ENCODE results near the gene TESK1.

TESK1 gene

GRCh38 chr9:35649431-35650340 is 44.6 kb downstream of the TESK1 start:
- peak in 1 of 2 experiments; percentile 57 for DNase-seq

DNA sequence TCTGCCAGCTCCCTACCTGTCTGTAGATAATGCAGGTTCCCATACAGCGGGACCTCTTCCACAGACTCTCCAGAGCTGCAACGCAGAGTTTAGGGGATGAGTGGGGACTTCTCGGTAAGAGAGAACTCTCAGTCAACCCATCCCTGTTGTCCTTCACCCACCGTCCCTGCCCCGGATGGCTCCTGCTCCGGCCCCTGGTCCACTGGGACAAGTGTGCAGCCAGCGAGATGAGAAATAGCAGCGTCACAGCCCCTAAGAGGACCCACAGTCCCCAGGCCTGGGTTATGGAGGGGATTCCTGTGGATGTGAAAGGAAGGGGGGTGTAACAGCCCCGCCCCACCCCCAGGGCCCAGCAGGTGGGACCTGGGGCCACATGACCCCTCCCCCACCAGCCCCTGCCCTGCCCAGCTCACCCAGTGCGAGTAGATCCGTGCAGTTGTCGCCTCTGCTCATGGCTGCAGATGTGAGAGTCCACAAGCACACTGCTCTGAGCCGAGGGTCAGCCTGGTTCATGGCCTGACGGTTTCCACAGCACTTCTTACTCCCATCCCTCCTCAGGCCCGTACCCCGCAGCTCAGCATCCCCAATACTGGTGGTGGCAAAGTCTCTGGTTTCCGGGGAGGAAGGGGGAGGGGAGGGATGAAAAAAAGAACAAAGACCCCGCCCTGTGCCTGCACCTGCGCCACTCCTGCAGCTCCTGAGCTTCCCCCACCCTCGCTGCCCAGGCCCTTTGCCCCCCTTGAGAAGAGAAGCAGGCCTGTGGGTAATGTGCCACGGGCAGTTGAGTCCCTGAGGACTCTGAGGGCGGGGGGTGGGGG is 45.5 kb downstream of the TESK1 start, which contains the start of gene SIT1:
Gene SIT1, minus strand, starts transcription at position 591 of the 818 bp plus-strand sequence. Its CDS starts 78 bp downstream, at position 513.
- DNase-seq: no peak

DNA sequence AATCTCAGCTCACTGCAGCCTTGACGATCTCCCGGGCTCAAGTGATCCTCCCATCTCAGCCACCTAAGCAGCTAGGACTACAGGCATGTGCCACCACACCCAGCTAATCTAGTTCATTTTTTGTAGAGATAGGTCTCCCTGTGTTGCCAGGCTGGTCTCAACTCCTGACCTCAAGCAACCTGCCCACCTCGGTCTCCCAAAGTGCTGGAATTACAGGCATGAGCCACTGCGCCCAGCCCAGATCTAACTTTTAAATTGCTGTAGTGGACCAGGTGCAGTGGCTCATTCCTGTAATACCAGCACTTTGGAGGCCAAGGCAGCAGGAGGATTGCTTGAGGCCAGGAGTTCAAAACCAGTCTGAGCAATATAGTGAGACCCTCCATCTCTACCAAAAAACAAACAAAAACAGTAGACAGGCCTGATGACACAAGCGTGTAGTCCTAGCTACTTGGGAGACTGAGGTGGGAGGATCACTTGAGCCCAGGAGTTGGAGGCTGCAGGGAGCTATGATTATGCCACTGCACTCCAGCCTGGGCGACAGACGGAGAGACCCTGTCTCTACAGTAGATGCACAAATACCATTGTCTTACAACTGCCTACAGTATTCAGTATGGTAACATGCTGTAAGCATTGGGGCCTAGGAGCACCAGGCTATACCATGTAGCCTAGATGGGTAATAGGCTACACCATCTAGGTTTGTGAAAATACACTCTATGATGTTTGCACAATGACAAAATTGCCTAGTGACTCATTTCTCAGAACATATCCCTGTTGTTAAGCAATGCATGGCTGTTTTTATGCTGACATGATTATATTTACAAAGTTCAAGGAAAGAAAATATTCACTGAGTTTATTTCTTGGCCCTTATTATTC is 47.1 kb downstream of the TESK1 start:
- no peak for DNase-seq

- DNase-seq: no peak
Observed at GRCh38 chr9:35652829-35653209, 47.8 kb downstream of the TESK1 start.

- no peak for DNase-seq
Observed at GRCh38 chr9:35653611-35654010, 48.5 kb downstream of the TESK1 start.

- no peak for DNase-seq
Observed at GRCh38 chr9:35656348-35656747, 51.3 kb downstream of the TESK1 start.

GRCh38 chr9:35656831-35657545 is 51.9 kb downstream of the TESK1 start:
- peak in 1 of 2 experiments; percentile 74 for DNase-seq

GRCh38 chr9:35657546-35658136 is 52.6 kb downstream of the TESK1 start, which contains the start of gene RMRP:
Gene RMRP (minus strand): TSS chr9:35658019.
- peak; percentile 98 to 99 for DNase-seq

DNA sequence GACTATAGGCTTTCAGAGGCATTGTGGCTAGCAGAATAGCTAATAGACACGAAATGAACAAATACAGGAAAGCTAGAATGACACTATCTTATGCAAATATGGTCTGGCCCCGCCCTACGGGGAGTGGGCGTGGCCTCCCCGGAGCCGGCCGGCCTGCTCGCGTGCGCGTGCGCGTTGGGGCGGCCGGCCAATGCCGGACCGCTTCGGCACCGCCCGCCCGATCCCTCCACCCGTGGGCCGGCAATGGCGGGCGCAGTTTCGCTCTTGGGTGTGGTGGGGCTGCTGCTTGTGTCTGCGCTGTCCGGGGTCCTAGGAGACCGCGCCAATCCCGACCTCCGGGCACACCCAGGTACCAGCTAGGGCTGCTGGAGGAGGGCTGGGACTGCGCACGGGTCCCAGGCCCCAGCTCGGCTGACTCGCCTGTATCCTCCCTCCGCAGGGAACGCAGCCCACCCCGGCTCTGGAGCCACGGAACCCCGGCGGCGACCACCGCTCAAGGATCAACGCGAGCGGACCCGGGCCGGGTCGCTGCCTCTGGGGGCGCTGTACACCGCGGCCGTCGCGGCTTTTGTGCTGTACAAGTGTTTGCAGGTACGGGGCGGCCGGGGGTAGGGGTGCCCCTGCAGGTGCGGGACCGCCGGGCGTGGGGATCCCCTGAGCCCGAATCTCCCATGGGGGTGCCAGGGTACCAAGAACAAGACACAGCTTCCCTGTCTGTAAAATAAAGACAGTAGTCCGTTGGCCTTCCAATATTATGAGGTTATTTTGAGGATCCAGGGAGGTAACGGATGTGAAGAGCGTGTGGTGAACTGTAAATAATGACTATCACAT is 53.3 kb downstream of the TESK1 start, which contains the start of gene CCDC107:
Gene CCDC107, plus strand, starts transcription at position 156 of the 831 bp plus-strand sequence. Its CDS starts 88 bp downstream, at position 244.
- peak; percentile 94 to 95 for DNase-seq

GRCh38 chr9:35658968-35659220 is 53.8 kb downstream of the TESK1 start:
- peak in 1 of 2 experiments; percentile 36 for DNase-seq

DNA sequence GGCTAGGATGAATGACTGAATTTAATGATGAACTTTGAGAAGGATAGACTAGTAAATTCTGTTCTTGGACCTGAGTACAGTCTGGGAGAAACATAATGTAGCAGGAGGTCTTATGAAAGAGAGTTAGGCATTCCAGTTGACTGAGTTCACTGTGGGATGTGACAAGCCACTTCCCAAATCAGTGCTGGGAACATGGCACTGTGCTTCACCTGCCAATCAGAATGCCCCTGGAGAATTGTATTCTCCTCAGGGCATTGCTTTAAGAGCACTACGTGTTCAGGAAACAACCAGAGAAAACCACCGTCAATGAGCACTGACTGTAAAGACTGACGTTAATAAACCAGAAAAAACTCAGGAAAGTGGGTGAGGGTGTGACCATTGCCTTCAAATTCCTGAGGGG is 54.3 kb downstream of the TESK1 start:
- no peak for DNase-seq

Measured in NCI-H446 (cell line).